Ishikawa (cell line): ENCODE data around the gene DOLK.

ENCODE experiments used
- FOXM1 ChIP-seq: IDR thresholded peaks from 2 replicates; pipeline ENCODE4 v1.6.1; 2012; ENCODE audit warnings: low read depth, borderline replicate concordance
- TF ChIP-seq, protein P1 (sequence below): IDR thresholded peaks from 2 replicates; pipeline ENCODE4 v1.6.1; 2012
- TF ChIP-seq, protein P2 (sequence below): IDR thresholded peaks from 2 replicates; pipeline ENCODE4 v1.6.1; 2012; ENCODE audit warnings: low read depth, mild to moderate bottlenecking

DNA sequence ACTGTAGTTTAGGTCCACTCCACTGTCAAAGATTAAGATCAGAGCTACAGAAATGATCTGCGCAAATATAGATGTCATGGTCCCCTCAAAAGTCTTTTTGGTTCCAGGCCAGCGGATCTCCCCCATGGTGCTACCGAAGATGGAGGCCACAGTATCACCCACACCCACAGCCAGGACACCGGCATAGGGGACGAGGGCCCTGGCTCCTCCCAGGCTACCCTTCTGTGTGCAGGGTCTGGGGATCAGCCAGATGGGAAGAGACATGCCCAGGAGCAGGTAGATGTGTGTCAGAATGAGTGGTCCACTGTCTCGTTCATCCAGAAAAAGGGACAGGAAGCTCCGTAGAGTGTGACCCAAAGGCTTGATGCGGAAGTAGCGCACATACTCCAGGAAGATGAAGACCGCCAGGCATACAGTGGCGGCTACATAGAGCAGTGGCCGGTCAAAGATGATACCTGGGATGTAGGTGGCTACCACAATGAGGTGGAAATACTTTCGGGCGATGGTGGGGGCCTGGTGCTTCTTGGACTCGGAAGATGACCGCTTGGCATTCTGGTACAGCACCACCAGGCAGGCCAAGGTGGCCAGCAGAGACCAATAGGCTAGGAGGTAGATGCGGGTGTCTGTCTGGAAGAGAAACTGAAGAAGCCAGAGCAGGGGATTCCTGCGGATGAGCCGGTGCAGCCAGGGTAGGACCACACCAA lies 1.5 kb downstream of the DOLK start:
- TF ChIP-seq, protein P1, sequence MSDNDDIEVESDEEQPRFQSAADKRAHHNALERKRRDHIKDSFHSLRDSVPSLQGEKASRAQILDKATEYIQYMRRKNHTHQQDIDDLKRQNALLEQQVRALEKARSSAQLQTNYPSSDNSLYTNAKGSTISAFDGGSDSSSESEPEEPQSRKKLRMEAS = no peak
- TF ChIP-seq, protein P2, sequence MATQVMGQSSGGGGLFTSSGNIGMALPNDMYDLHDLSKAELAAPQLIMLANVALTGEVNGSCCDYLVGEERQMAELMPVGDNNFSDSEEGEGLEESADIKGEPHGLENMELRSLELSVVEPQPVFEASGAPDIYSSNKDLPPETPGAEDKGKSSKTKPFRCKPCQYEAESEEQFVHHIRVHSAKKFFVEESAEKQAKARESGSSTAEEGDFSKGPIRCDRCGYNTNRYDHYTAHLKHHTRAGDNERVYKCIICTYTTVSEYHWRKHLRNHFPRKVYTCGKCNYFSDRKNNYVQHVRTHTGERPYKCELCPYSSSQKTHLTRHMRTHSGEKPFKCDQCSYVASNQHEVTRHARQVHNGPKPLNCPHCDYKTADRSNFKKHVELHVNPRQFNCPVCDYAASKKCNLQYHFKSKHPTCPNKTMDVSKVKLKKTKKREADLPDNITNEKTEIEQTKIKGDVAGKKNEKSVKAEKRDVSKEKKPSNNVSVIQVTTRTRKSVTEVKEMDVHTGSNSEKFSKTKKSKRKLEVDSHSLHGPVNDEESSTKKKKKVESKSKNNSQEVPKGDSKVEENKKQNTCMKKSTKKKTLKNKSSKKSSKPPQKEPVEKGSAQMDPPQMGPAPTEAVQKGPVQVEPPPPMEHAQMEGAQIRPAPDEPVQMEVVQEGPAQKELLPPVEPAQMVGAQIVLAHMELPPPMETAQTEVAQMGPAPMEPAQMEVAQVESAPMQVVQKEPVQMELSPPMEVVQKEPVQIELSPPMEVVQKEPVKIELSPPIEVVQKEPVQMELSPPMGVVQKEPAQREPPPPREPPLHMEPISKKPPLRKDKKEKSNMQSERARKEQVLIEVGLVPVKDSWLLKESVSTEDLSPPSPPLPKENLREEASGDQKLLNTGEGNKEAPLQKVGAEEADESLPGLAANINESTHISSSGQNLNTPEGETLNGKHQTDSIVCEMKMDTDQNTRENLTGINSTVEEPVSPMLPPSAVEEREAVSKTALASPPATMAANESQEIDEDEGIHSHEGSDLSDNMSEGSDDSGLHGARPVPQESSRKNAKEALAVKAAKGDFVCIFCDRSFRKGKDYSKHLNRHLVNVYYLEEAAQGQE = no peak
- TF ChIP-seq FOXM1 = no peak
